Breast epithelium (tissue), 4 donors: ENCODE data around the gene DAB1. TPM values are rescaled to one million over a fixed set of nuclear protein-coding genes. Genes with fewer than 3 reads are reported as not detected.

Experiments used
- DNase-seq, 2 donors: peaks; one replicate each; pipeline ENCODE4 v3.0.0-alpha.2; 2019; ENCODE audit warnings: low spot score in 2 of 2
- H3K27ac ChIP-seq, 2 donors: fragments of 200-600 bp; sonication (generic) in 1 of 2; one replicate each; pipeline ENCODE4 v1.5.1; 2016 to 2019; ENCODE audit warnings: mild to moderate bottlenecking in 1 of 2
- H3K27me3 ChIP-seq, 2 donors: fragments of 200-600 bp; sonication (generic) in 1 of 2; one replicate each; pipeline versions ENCODE4 v1.5.1 to v1.6.0; 2017 to 2019; ENCODE audit warnings: control low read depth in 1 of 2, mild to moderate bottlenecking in 1 of 2
- H3K36me3 ChIP-seq: fragments of 200-600 bp; one replicate; pipeline ENCODE4 v1.5.1; 2019
- H3K4me1 ChIP-seq, 2 donors: fragments of 200-600 bp; sonication (generic); one replicate each; pipeline ENCODE4 v1.5.1; 2016 to 2019; ENCODE audit warnings: control low read depth in 1 of 2
- H3K4me3 ChIP-seq, 3 donors: fragments of 200-600 bp; sonication (generic); 1 replicate in 2 of 3; 2 replicates in 1 of 3; pipeline ENCODE4 v1.5.1; 2016 to 2019; ENCODE audit warnings: mild to moderate bottlenecking in 3 of 3, moderate library complexity in 2 of 3
- H3K9me3 ChIP-seq, 2 donors: fragments of 200-600 bp; sonication (generic) in 1 of 2; one replicate each; pipeline ENCODE4 v1.5.1; 2016 to 2019; ENCODE audit warnings: control low read depth in 1 of 2
- CTCF ChIP-seq, 3 donors: fragments of 450-650 bp; IDR thresholded peaks; one replicate each; pipeline ENCODE4 v1.5.1; 2016 to 2017; ENCODE audit warnings: antibody characterized with exemption in 3 of 3, mild to moderate bottlenecking in 3 of 3, moderate library complexity in 3 of 3
- POLR2A ChIP-seq: fragments of 450-650 bp; IDR thresholded peaks from one replicate; pipeline ENCODE4 v1.6.1; 2016; ENCODE audit warnings: antibody characterized with exemption, mild to moderate bottlenecking, moderate library complexity
- POLR2AphosphoS5 ChIP-seq, 3 donors: sonication (generic); formaldehyde crosslinking; IDR thresholded peaks; one replicate each; pipeline ENCODE4 v1.6.1; 2017; ENCODE audit warnings: antibody characterized with exemption in 3 of 3
- intact Hi-C: fragments of 100-400 bp; cut with DNase I; formaldehyde crosslinking; loops from one replicate; pipeline ENCODE4 v1.15.1; 2023; ENCODE audit warnings: low total_unique reads
- total RNA-seq, 3 donors: library from RNA; depleted of rRNA; stranded (reverse); fragments of >200 nt; gene quantifications; one replicate each; pipeline ENCODE4 v1.1.0, GENCODE V29; 2016

Gene DAB1
- total RNA-seq, 3 donors from 2014 or later: 0.48 to 0.66 (median 0.59) TPM

- H3K4me3 ChIP-seq: no peak overlapping the region
- peaks cover 0 to 7% of the 10 kb centered on the region in 2 donors for H3K9me3 ChIP-seq
- no peaks in the 10 kb centered on the region for H3K4me1 ChIP-seq
- H3K27ac ChIP-seq: no peak overlapping the region
- no peaks in the 10 kb centered on the region for H3K36me3 ChIP-seq
- DNase-seq: no peak
- no peaks in the 10 kb centered on the region for H3K27me3 ChIP-seq
- intact Hi-C loops: no loop called here
- no peak for TF ChIP-seq POLR2AphosphoS5 (IDR thresholded peaks at IDR 0.05)
Observed at GRCh38 chr1:57361516-57361915, 62.3 kb downstream of the DAB1 start.

- no peaks in the 10 kb centered on the region for H3K36me3 ChIP-seq
Observed at GRCh38 chr1:57360846-57361407, 62.9 kb downstream of the DAB1 start.

DNA sequence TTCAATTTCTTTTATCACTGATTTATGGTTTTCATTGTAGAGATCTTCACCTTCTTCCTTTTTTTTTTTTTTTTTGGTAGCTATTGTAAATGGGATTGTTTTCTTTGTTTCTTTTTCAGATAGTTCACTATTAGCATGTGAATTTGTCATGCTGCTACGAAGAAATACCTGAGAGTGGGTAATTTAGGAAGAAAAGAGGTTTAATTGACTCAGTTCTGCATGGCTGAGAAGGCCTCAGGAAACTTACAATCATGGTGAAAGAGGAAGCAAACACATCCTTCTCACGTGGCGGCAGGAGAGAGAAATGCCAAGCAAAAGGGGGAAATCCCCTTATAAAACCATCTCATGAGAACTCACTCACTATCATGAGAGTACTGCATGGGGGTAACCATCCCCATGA lies 66.4 kb downstream of the DAB1 start:
- peaks cover 0 to 7% of the 10 kb centered on the region in 2 donors for H3K9me3 ChIP-seq
- intact Hi-C loops: no loop called here
- no peak overlapping the region for H3K27ac ChIP-seq
- DNase-seq: no peak
- TF ChIP-seq CTCF (IDR thresholded peaks at IDR 0.05) (no peak), POLR2AphosphoS5 (IDR thresholded peaks at IDR 0.05) (no peak), POLR2A (no peak)
- no peaks in the 10 kb centered on the region for H3K4me1 ChIP-seq
- no peaks in the 10 kb centered on the region for H3K36me3 ChIP-seq
- no peaks in the 10 kb centered on the region for H3K27me3 ChIP-seq
- H3K4me3 ChIP-seq: no peak overlapping the region

More at GRCh38 chr1:57360846-57361407, 62.9 kb downstream of the DAB1 start:
- Histone ChIP-seq H3K9me3 (peaks cover 0 to 7% of the 10 kb centered on the region in 2 donors), H3K27ac (no peak overlapping the region), H3K4me1 (no peaks in the 10 kb centered on the region), H3K27me3 (no peaks in the 10 kb centered on the region), H3K4me3 (no peak overlapping the region)
- intact Hi-C loops: no loop called here
- TF ChIP-seq CTCF (IDR thresholded peaks at IDR 0.05) (no peak), POLR2AphosphoS5 (IDR thresholded peaks at IDR 0.05) (no peak), POLR2A (no peak)
- DNase-seq: no peak

GRCh38 chr1:57353654-57354053 lies 70.2 kb downstream of the DAB1 start:
- H3K9me3 ChIP-seq: peaks cover 0 to 3% of the 10 kb centered on the region in 2 donors
- intact Hi-C loops: no loop called here
- H3K27ac ChIP-seq: no peak overlapping the region
- no peaks in the 10 kb centered on the region for H3K27me3 ChIP-seq
- H3K36me3 ChIP-seq: no peaks in the 10 kb centered on the region
- H3K4me3 ChIP-seq: no peak overlapping the region
- no peak for TF ChIP-seq CTCF (IDR thresholded peaks at IDR 0.05)
- TF ChIP-seq POLR2A: no peak
- no peak for TF ChIP-seq POLR2AphosphoS5 (IDR thresholded peaks at IDR 0.05)
- no peak for DNase-seq
- H3K4me1 ChIP-seq: no peaks in the 10 kb centered on the region

DNA sequence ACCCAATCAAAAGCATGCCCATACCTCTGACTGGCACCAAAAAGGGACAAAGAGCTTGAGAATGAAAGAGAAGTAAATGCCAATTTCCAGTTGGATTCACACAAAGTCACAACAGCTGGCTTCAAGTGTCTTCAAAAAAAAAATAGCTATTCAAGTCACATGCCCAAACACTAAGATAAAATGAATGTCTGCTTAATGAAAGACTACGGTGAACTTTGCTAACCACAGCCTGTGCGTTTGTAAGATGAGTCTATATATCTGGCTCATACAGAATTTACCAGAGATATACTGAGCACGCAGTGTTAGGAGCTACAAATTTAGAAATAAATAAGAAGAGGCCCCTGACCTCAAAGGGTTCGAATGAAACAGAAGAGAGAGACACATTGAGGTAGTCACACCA lies 73.2 kb downstream of the DAB1 start:
- no peaks in the 10 kb centered on the region for H3K36me3 ChIP-seq
- TF ChIP-seq CTCF (IDR thresholded peaks at IDR 0.05) (no peak), POLR2AphosphoS5 (IDR thresholded peaks at IDR 0.05) (no peak), POLR2A (no peak)
- intact Hi-C loops: no loop called here

GRCh38 chr1:57348921-57349320 lies 74.9 kb downstream of the DAB1 start:
- no peak for DNase-seq
- intact Hi-C loops: no loop called here
- Histone ChIP-seq H3K36me3 (no peaks in the 10 kb centered on the region), H3K9me3 (no peaks in the 10 kb centered on the region), H3K4me1 (no peaks in the 10 kb centered on the region), H3K4me3 (no peak overlapping the region), H3K27ac (no peak overlapping the region), H3K27me3 (no peaks in the 10 kb centered on the region)
- no peak for TF ChIP-seq POLR2A
- TF ChIP-seq POLR2AphosphoS5 (IDR thresholded peaks at IDR 0.05): no peak
- no peak for TF ChIP-seq CTCF (IDR thresholded peaks at IDR 0.05)

More for the DNA sequence above, 73.2 kb downstream of the DAB1 start:
- H3K4me1 ChIP-seq: no peaks in the 10 kb centered on the region
- H3K4me3 ChIP-seq: no peak overlapping the region
- no peaks in the 10 kb centered on the region for H3K27me3 ChIP-seq
- DNase-seq: no peak
- no peak overlapping the region for H3K27ac ChIP-seq
- H3K9me3 ChIP-seq: no peaks in the 10 kb centered on the region
